GM19099 (cell line): ENCODE measurements around the gene SKIDA1.
A peak's percentile ranks its signal among the peaks of the same experiment; 100 is the strongest.

Source experiments
- POLR2A ChIP-seq: IDR thresholded peaks from 3 replicates; pipeline ENCODE4 v1.6.1; 2011; ENCODE audit warnings: low read depth; ENCODE audit not compliant: insufficient read length; ENCODE audit errors: extremely low read depth

The SKIDA1 gene

GRCh38 chr10:21525367-21526187, at the start of gene SKIDA1:
SKIDA1 (minus strand) TSS chr10:21525682; CDS start chr10:21517822, 7,860 bp downstream.
- TF ChIP-seq POLR2A = peak; percentile 62

- TF ChIP-seq POLR2A = no peak
Measured at GRCh38 chr10:21572578-21572977, 47.1 kb upstream of the SKIDA1 start.

GRCh38 chr10:21570761-21571521, 45.5 kb upstream of the SKIDA1 start:
- TF ChIP-seq POLR2A = no peak

GRCh38 chr10:21556527-21556926, 31.0 kb upstream of the SKIDA1 start:
- TF ChIP-seq POLR2A = no peak

GRCh38 chr10:21552638-21553037, 27.2 kb upstream of the SKIDA1 start:
- no peak for TF ChIP-seq POLR2A

- TF ChIP-seq POLR2A = no peak
Measured at GRCh38 chr10:21547246-21547645, 21.8 kb upstream of the SKIDA1 start.

- TF ChIP-seq POLR2A = no peak
Measured at GRCh38 chr10:21536874-21537273, 11.4 kb upstream of the SKIDA1 start.

- TF ChIP-seq POLR2A = no peak
Measured at GRCh38 chr10:21535494-21535965, 10.0 kb upstream of the SKIDA1 start.

GRCh38 chr10:21534604-21535493, 9.4 kb upstream of the SKIDA1 start:
- TF ChIP-seq POLR2A = no peak

GRCh38 chr10:21534280-21534586, 8.8 kb upstream of the SKIDA1 start:
- TF ChIP-seq POLR2A = no peak

- TF ChIP-seq POLR2A = peak; percentile 87
Measured at GRCh38 chr10:21533467-21534279, 8.2 kb upstream of the SKIDA1 start, which contains the start of gene MLLT10. MLLT10 (plus strand) TSS chr10:21534232; CDS start chr10:21534645, 413 bp downstream.

- no peak for TF ChIP-seq POLR2A
Measured at GRCh38 chr10:21532694-21533466, 7.4 kb upstream of the SKIDA1 start.

- no peak for TF ChIP-seq POLR2A
Measured at GRCh38 chr10:21531164-21531563, 5.7 kb upstream of the SKIDA1 start.

GRCh38 chr10:21530641-21531040, 5.2 kb upstream of the SKIDA1 start:
- TF ChIP-seq POLR2A = no peak

GRCh38 chr10:21530168-21530567, 4.7 kb upstream of the SKIDA1 start:
- no peak for TF ChIP-seq POLR2A
